ENCODE measurements around the gene CLIP1. TPM values are rescaled to one million over a fixed set of nuclear protein-coding genes. Genes with fewer than 3 reads are reported as not detected.
"Not testable (repeated sequence)": the region's sequence is repeated elsewhere in the genome, so short reads cannot be mapped to it uniquely, and the experiment has no call there.

CLIP1 gene
- total and polyA plus RNA-seq, 2 donors = 53.4 to 69.2 TPM

- Histone ChIP-seq H3K4me3 (ENCODE audit: low read depth, low read length) (no peak overlapping the region), H3K36me3 (ENCODE audit: insufficient read depth) (no peaks in the 10 kb centered on the region), H3K4me1 (ENCODE audit: insufficient read depth) (no peaks in the 10 kb centered on the region), H3K27ac (ENCODE audit: low read depth) (no peak overlapping the region)
- 87% methylated on average over 12 of the region's 12 CpGs for WGBS
- no peak for DNase-seq (ENCODE audit: extremely low spot score)
Measured at GRCh38 chr12:122454250-122454721, 31.8 kb upstream of the CLIP1 start.

- Histone ChIP-seq H3K4me3 (ENCODE audit: low read depth, low read length) (no peak overlapping the region), H3K27ac (ENCODE audit: low read depth) (no peak overlapping the region), H3K36me3 (ENCODE audit: insufficient read depth) (no peaks in the 10 kb centered on the region), H3K4me1 (ENCODE audit: insufficient read depth) (no peaks in the 10 kb centered on the region)
- 74% methylated on average over 11 of the region's 11 CpGs for WGBS
- DNase-seq (ENCODE audit: extremely low spot score) = no peak
Measured at GRCh38 chr12:122452701-122453285, 30.3 kb upstream of the CLIP1 start.

- WGBS = 89% methylated on average over 2 of the region's 2 CpGs
- Histone ChIP-seq H3K4me1 (ENCODE audit: insufficient read depth) (no peaks in the 10 kb centered on the region), H3K27ac (ENCODE audit: low read depth) (no peak overlapping the region), H3K36me3 (ENCODE audit: insufficient read depth) (no peaks in the 10 kb centered on the region), H3K4me3 (ENCODE audit: low read depth, low read length) (no peak overlapping the region)
- no peak for DNase-seq (ENCODE audit: extremely low spot score)
Measured at GRCh38 chr12:122449317-122449716, 26.8 kb upstream of the CLIP1 start.

DNA sequence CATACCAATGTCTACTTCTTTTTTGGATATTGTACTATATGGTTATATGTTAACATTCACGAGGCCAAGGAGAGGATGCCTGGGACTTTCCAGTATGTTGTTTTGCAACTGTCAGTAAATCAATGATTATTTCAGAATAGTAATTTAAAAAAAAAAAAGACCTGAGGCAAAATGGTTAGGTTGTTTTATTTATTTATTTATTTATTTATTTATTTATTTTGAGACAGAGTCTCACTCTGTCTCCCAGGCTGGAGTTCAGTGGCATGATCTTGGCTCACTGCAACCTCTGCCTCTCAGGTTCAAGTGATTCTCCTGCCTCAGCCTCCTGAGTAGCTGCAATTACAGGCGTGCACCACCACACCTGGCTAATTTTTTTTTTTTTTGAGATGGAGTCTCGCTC is 25.4 kb upstream of the CLIP1 start:
- H3K27ac ChIP-seq (ENCODE audit: low read depth); DNase-seq (ENCODE audit: extremely low spot score); H3K4me3 ChIP-seq (ENCODE audit: low read depth, low read length); H3K4me1 ChIP-seq (ENCODE audit: insufficient read depth); H3K36me3 ChIP-seq (ENCODE audit: insufficient read depth): not testable (repeated sequence)
- 97% methylated on average over 3 of the region's 3 CpGs for WGBS

- DNase-seq (ENCODE audit: extremely low spot score); H3K4me3 ChIP-seq (ENCODE audit: low read depth, low read length); H3K4me1 ChIP-seq (ENCODE audit: insufficient read depth); H3K36me3 ChIP-seq (ENCODE audit: insufficient read depth); H3K27ac ChIP-seq (ENCODE audit: low read depth): not testable (repeated sequence)
- WGBS = 70% methylated on average over 6 of the region's 6 CpGs
Measured at GRCh38 chr12:122446390-122446789, 23.9 kb upstream of the CLIP1 start.

GRCh38 chr12:122444071-122444470 is 21.6 kb upstream of the CLIP1 start:
- not testable (repeated sequence) for H3K36me3 ChIP-seq (ENCODE audit: insufficient read depth); DNase-seq (ENCODE audit: extremely low spot score); H3K4me1 ChIP-seq (ENCODE audit: insufficient read depth); H3K27ac ChIP-seq (ENCODE audit: low read depth); H3K4me3 ChIP-seq (ENCODE audit: low read depth, low read length)
- 74% methylated on average over 5 of the region's 5 CpGs for WGBS

GRCh38 chr12:122438822-122439221 is 16.4 kb upstream of the CLIP1 start:
- not testable (repeated sequence) for H3K4me3 ChIP-seq (ENCODE audit: low read depth, low read length); DNase-seq (ENCODE audit: extremely low spot score); H3K27ac ChIP-seq (ENCODE audit: low read depth); H3K4me1 ChIP-seq (ENCODE audit: insufficient read depth); H3K36me3 ChIP-seq (ENCODE audit: insufficient read depth)
- WGBS = 92% methylated on average over 8 of the region's 8 CpGs

DNA sequence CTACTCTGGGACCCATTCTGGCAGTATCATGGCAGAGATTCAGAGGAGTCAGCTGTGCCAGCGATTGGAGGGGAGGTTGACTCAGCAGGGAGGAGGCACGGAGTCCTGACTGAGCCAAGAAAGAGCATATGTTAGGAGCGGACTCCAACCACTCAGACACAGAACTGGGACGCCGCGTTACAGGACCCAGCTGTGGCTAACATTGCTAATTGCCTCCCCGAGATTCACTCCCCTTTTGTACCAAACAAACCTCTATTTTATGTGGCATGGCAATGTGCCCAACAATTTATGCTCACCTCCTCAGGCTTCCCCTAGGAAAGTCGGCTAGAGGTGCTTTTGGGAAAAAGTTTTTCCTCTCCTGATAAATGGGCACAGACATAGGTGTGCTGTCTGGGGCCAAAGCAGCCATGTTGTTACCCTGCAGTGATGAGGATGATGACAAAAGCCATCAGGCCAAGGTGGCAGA is 15.2 kb upstream of the CLIP1 start:
- 29% methylated on average over 8 of the region's 8 CpGs for WGBS
- no peaks in the 10 kb centered on the region for H3K4me1 ChIP-seq (ENCODE audit: insufficient read depth)
- no peak for DNase-seq (ENCODE audit: extremely low spot score)
- H3K4me3 ChIP-seq (ENCODE audit: low read depth, low read length) = no peak overlapping the region
- H3K27ac ChIP-seq (ENCODE audit: low read depth) = no peak overlapping the region
- H3K36me3 ChIP-seq (ENCODE audit: insufficient read depth) = no peaks in the 10 kb centered on the region

DNA sequence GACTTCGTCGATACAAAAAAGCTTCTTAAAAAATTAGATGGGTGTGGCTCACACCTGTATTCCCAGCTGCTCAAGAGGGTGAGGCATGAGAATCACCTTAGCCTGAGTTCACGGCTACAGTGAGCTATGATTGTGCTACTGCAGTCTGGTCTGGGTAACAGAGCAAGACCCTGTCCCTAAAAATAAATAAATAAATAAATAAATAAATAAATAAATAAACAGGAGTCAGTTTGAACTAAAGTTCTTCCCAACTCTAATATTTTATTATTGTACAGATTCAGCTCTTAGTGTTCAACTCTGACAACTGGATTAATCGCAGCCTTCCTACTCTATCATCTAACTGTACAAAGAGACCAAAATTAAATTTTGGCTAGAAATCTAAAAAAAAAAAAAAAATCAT is 12.7 kb upstream of the CLIP1 start:
- no peaks in the 10 kb centered on the region for H3K36me3 ChIP-seq (ENCODE audit: insufficient read depth)
- no peak for DNase-seq (ENCODE audit: extremely low spot score)
- no peaks in the 10 kb centered on the region for H3K4me1 ChIP-seq (ENCODE audit: insufficient read depth)
- no peak overlapping the region for H3K27ac ChIP-seq (ENCODE audit: low read depth)
- H3K4me3 ChIP-seq (ENCODE audit: low read depth, low read length) = no peak overlapping the region
- 99% methylated on average over 4 of the region's 4 CpGs for WGBS

GRCh38 chr12:122429043-122429442 is 6.6 kb upstream of the CLIP1 start:
- not testable (repeated sequence) for H3K4me3 ChIP-seq (ENCODE audit: low read depth, low read length); H3K27ac ChIP-seq (ENCODE audit: low read depth); DNase-seq (ENCODE audit: extremely low spot score); H3K36me3 ChIP-seq (ENCODE audit: insufficient read depth); H3K4me1 ChIP-seq (ENCODE audit: insufficient read depth)
- WGBS = 96% methylated on average over 5 of the region's 5 CpGs

DNA sequence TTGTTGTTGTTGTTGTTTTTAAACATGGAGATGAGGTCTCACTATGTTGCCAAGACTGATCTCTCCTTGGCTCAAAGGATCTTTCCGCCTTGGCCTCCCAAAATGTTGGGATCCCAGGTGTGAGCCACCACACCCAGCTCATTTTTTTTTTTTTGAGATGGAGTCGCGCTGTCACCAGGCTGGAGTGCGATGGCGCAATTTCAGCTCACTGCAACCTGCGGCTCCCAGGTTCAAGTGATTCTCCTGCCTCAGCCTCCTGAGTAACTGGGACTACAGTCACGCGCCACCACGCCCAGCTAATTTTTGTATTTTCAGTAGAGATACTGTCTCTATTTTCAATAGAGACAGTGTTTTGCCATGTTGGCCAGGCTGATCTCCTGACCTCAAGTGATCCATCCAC is 4.9 kb upstream of the CLIP1 start:
- WGBS = 94% methylated on average over 9 of the region's 9 CpGs
- Histone ChIP-seq H3K27ac (ENCODE audit: low read depth) (no peak overlapping the region), H3K4me1 (ENCODE audit: insufficient read depth) (no peaks in the 10 kb centered on the region), H3K4me3 (ENCODE audit: low read depth, low read length) (no peak overlapping the region), H3K36me3 (ENCODE audit: insufficient read depth) (no peaks in the 10 kb centered on the region)
- DNase-seq (ENCODE audit: extremely low spot score) = no peak

GRCh38 chr12:122423258-122424165 is 1.0 kb upstream of the CLIP1 start:
- Histone ChIP-seq H3K27ac (ENCODE audit: low read depth) (peak overlapping the region; percentile 86), H3K4me3 (ENCODE audit: low read depth, low read length) (peak overlapping the region; percentile 92), H3K4me1 (ENCODE audit: insufficient read depth) (no peaks in the 10 kb centered on the region), H3K36me3 (ENCODE audit: insufficient read depth) (no peaks in the 10 kb centered on the region)
- no peak for DNase-seq (ENCODE audit: extremely low spot score)
- WGBS = 13% methylated on average over 21 of the region's 21 CpGs

DNA sequence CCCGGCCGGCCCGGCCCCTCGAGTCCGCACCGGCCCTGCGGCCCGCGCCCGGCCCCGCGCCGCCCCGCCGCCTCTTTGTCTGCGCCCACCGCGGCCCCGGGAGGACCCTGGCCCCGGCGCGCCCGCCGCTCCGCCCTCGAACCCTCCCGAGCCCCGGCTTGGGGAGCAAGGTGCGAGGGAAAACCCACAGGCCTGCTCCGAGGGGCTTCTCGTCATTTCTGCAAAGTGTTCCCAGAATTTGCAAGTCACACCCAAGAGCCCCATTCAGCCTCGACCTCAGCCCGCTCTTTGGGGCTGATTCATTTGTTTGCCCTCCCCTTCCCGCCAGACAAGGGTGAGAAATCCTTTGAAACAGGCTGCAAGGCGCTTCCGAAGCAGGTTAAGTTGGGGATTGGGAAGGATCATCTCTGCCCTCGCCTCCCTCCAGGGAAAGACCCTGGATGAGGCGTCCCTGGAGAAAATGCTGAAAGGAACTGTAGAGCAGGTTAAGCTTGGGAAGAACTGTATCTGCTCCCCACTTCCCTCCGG is 325 bp upstream of the CLIP1 start:
- Histone ChIP-seq H3K36me3 (ENCODE audit: insufficient read depth) (no peaks in the 10 kb centered on the region), H3K4me1 (ENCODE audit: insufficient read depth) (no peaks in the 10 kb centered on the region), H3K27ac (ENCODE audit: low read depth) (peak overlapping the region; percentile 86), H3K4me3 (ENCODE audit: low read depth, low read length) (peak overlapping the region; percentile 92)
- 1% methylated on average over 38 of the region's 39 CpGs for WGBS
- DNase-seq (ENCODE audit: extremely low spot score) = no peak

Data from urinary bladder (tissue), 4 donors.